ENCODE measurements around the gene CABLES2.

DNA sequence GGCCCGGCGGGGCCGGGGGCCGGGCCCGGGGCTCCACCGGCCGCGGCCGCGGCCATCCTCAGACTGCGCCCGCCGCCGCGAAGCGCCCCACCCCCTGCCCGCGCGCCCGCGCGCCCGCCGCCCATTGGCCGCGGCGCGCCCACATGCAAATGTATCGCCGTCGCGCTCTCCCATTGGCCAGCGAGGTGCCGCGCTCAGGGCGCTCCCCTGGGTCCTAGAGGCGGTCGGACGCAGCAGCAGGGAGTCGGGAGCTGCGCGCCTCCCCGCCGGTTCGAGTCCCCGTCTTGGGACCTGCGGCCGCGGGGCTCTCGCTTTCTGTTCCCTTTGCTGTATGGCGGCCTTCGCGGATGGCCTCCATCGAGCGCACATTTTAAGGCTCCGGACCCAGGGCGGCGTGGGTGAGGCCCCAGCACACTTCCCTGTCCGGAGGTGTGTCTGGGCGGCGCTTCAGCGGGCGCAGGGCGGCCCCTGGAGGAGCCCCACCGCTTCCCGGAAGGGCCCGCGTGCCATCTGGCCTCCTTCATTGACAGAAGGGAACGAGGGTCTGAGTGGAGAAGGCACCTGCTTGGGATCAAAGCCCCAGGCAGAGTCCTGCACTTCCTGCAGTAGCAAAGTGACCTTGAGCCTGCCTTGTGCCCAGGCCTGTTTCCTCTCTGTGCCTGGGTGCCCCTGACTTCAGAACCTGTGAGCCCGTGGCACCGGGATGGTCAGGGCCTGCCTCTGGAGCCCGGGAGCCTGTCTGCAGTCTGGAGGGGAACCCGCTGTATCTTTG lies at the start of gene CABLES2:
- TF ChIP-seq, protein P1, sequence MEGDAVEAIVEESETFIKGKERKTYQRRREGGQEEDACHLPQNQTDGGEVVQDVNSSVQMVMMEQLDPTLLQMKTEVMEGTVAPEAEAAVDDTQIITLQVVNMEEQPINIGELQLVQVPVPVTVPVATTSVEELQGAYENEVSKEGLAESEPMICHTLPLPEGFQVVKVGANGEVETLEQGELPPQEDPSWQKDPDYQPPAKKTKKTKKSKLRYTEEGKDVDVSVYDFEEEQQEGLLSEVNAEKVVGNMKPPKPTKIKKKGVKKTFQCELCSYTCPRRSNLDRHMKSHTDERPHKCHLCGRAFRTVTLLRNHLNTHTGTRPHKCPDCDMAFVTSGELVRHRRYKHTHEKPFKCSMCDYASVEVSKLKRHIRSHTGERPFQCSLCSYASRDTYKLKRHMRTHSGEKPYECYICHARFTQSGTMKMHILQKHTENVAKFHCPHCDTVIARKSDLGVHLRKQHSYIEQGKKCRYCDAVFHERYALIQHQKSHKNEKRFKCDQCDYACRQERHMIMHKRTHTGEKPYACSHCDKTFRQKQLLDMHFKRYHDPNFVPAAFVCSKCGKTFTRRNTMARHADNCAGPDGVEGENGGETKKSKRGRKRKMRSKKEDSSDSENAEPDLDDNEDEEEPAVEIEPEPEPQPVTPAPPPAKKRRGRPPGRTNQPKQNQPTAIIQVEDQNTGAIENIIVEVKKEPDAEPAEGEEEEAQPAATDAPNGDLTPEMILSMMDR (IDR thresholded peaks at IDR 0.05): peak in 5 of 6 experiments; percentile 17 to 56 (median 32)
- no peak for TF ChIP-seq POLR2A (IDR thresholded peaks at IDR 0.05)
